HepG2 (cell line): ENCODE results near the gene MBD5. TPM values are rescaled to one million over a fixed set of nuclear protein-coding genes. Genes with fewer than 3 reads are reported as not detected.

Experiments used
- ERF ChIP-seq: IDR thresholded peaks from 2 replicates; pipeline ENCODE4 v1.6.1; 2018; ENCODE audit warnings: missing biosample characterization, missing genetic modification reagents
- HES4 ChIP-seq: sonication (generic); formaldehyde crosslinking; IDR thresholded peaks from 2 replicates; pipeline ENCODE4 v1.9.0; 2021; ENCODE audit warnings: mild to moderate bottlenecking, missing genetic modification reagents, borderline replicate concordance
- KAT8 ChIP-seq: IDR thresholded peaks from 2 replicates; pipeline ENCODE4 v1.6.1; 2016; ENCODE audit warnings: missing genetic modification reagents, missing compliant biosample characterization
- KDM4B ChIP-seq: sonication (generic); formaldehyde crosslinking; IDR thresholded peaks from 2 replicates; pipeline ENCODE4 v1.4.0; 2020; ENCODE audit warnings: missing genetic modification reagents
- NFYB ChIP-seq: sonication (generic); formaldehyde crosslinking; IDR thresholded peaks from 2 replicates; pipeline ENCODE4 v1.4.0; 2020; ENCODE audit warnings: missing genetic modification reagents
- NR2F1 ChIP-seq, 2 experiments: fragments of 450-650 bp in 1 of 2; formaldehyde crosslinking in 1 of 2; IDR thresholded peaks; 2 replicates each; pipeline versions ENCODE4 v1.5.0 to v1.6.1; 2016 to 2020; ENCODE audit warnings: mild to moderate bottlenecking in 1 of 2, missing compliant biosample characterization in 1 of 2, missing genetic modification reagents in 1 of 2, moderate library complexity in 1 of 2
- SALL2 ChIP-seq: sonication (generic); formaldehyde crosslinking; IDR thresholded peaks from 2 replicates; pipeline ENCODE4 v1.8.1; 2023; ENCODE audit warnings: mild to moderate bottlenecking, missing genetic modification reagents, inconsistent platforms
- TEAD3 ChIP-seq: optimal IDR thresholded peaks from 2 replicates; pipeline ENCODE3; 2016; ENCODE audit warnings: borderline replicate concordance
- ZNF292 ChIP-seq: sonication (generic); formaldehyde crosslinking; IDR thresholded peaks from 2 replicates; pipeline ENCODE4 v1.8.1; 2022; ENCODE audit warnings: mild to moderate bottlenecking, low read depth, missing genetic modification reagents, borderline replicate concordance
- ZNF337 ChIP-seq: sonication (generic); formaldehyde crosslinking; IDR thresholded peaks from 2 replicates; pipeline ENCODE4 v1.5.1; 2020; ENCODE audit warnings: missing genetic modification reagents, low read depth, mild to moderate bottlenecking, borderline replicate concordance
- ZNF468 ChIP-seq: sonication (generic); formaldehyde crosslinking; IDR thresholded peaks from 2 replicates; pipeline ENCODE4 v1.8.0; 2022; ENCODE audit warnings: mild to moderate bottlenecking, moderate library complexity, missing genetic modification reagents
- ZNF550 ChIP-seq: sonication (generic); formaldehyde crosslinking; IDR thresholded peaks from 2 replicates; pipeline ENCODE4 v1.4.0; 2020; ENCODE audit warnings: mild to moderate bottlenecking, missing genetic modification reagents, borderline replicate concordance
- ZNF619 ChIP-seq: sonication (generic); formaldehyde crosslinking; IDR thresholded peaks from 2 replicates; pipeline ENCODE4 v1.4.0; 2020; ENCODE audit warnings: mild to moderate bottlenecking, missing genetic modification reagents
- ZNF746 ChIP-seq: sonication (generic); formaldehyde crosslinking; IDR thresholded peaks from 2 replicates; pipeline ENCODE4 v1.8.0; 2022; ENCODE audit warnings: mild to moderate bottlenecking, missing genetic modification reagents
- ZNF879 ChIP-seq: sonication (generic); formaldehyde crosslinking; IDR thresholded peaks from 2 replicates; pipeline ENCODE4 v1.8.1; 2023; ENCODE audit warnings: missing genetic modification reagents
- polyA plus RNA-seq, 8 experiments: library from polyadenylated mRNA; depleted of rRNA in 3 of 8; stranded (reverse) in 7 of 8; unstranded in 1 of 8; fragments of >200 nt; fragmentation: Illumina TruSeq in 4 of 8; extraction: Trizol in 4 of 8; gene quantifications; 2 replicates each; pipeline versions ENCODE4 v1.2.1 to v1.2.3, GENCODE V29; 2011 to 2016; ENCODE audit warnings: low read depth in 4 of 8, missing spikeins in 1 of 8, mixed read lengths in 1 of 8; ENCODE audit not compliant: insufficient read depth in 1 of 8
- total RNA-seq, 5 experiments: library from RNA; depleted of rRNA; stranded (reverse); fragments of >200 nt; fragmentation: Illumina TruSeq; extraction: Trizol; gene quantifications; 2 replicates each; pipeline ENCODE4 v1.2.3, GENCODE V29; 2016; ENCODE audit warnings: low read depth in 1 of 5
- TF ChIP-seq, protein P1 (sequence below): sonication (generic); formaldehyde crosslinking; IDR thresholded peaks from 2 replicates; pipeline ENCODE4 v1.4.0; 2020; ENCODE audit warnings: missing genetic modification reagents, borderline replicate concordance
- TF ChIP-seq, protein P2 (sequence below): sonication (generic); formaldehyde crosslinking; IDR thresholded peaks from 2 replicates; pipeline ENCODE4 v1.4.0; 2020; ENCODE audit warnings: missing genetic modification reagents
- TF ChIP-seq, protein P3 (sequence below): sonication (generic); formaldehyde crosslinking; IDR thresholded peaks from 2 replicates; pipeline ENCODE4 v1.5.0; 2020; ENCODE audit warnings: mild to moderate bottlenecking, missing genetic modification reagents
- TF ChIP-seq, protein P4 (sequence below): sonication (generic); formaldehyde crosslinking; IDR thresholded peaks from 2 replicates; pipeline ENCODE4 v1.4.0; 2020; ENCODE audit warnings: missing genetic modification reagents

Gene MBD5
- total and polyA plus RNA-seq, 2 of the 13 experiments (the other 11 are each of a cell fraction or from before 2014, with no cell fraction given) = 13.5 to 26.4 TPM

DNA sequence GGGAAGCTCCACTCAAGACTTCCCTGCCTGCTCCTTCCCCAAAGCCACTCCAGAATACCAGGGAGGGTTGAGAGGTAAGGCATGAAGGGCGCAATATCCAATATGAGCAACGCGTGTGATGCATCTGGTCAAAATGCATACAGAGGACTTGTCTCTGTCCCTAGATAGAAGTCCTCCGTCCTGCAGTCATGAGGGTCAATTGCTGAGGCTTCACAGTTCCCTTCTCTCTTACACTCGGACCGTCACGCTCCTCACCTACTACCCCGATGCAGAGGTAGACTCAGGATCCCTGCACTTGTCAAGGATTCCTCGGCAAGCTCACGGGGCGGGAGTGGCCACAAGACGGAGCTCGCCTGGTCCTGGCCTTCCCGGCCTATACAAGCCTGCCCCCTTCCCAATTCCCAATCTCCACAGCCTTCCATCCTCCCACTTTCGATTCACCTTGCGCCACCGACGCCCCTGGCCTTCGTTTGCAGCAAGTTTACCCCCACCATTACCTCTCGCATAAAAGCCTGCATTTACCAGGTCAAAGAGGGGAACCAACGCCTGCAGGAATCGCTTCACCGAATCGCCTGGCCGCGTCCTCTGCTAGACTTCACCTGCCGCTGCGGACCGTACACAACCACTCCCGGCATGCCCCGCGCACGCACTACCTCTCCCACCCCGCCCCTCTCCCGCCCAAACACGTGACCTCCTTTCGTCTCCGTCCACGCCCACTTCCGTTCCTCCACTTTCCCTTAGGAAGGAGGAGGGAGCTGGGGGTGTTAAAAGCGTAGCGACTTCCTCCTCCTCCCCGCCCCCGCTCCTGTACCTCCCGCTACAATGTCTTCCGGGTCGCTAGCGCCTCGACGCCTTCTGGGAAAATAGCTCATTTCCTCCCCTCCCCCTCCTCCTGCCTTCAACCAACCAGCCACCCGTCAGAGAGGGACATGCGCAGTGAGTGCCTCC, 506 bp upstream of the MBD5 start, which contains the start of gene ORC4 (continued):
- TF ChIP-seq, protein P1, sequence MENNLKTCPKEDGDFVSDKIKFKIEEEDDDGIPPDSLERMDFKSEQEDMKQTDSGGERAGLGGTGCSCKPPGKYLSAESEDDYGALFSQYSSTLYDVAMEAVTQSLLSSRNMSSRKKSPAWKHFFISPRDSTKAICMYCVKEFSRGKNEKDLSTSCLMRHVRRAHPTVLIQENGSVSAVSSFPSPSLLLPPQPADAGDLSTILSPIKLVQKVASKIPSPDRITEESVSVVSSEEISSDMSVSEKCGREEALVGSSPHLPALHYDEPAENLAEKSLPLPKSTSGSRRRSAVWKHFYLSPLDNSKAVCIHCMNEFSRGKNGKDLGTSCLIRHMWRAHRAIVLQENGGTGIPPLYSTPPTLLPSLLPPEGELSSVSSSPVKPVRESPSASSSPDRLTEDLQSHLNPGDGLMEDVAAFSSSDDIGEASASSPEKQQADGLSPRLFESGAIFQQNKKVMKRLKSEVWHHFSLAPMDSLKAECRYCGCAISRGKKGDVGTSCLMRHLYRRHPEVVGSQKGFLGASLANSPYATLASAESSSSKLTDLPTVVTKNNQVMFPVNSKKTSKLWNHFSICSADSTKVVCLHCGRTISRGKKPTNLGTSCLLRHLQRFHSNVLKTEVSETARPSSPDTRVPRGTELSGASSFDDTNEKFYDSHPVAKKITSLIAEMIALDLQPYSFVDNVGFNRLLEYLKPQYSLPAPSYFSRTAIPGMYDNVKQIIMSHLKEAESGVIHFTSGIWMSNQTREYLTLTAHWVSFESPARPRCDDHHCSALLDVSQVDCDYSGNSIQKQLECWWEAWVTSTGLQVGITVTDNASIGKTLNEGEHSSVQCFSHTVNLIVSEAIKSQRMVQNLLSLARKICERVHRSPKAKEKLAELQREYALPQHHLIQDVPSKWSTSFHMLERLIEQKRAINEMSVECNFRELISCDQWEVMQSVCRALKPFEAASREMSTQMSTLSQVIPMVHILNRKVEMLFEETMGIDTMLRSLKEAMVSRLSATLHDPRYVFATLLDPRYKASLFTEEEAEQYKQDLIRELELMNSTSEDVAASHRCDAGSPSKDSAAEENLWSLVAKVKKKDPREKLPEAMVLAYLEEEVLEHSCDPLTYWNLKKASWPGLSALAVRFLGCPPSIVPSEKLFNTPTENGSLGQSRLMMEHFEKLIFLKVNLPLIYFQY (CRISPR knock-in tag) = no peak
- no peak for TF ChIP-seq ZNF337 (CRISPR knock-in tag)
- TF ChIP-seq, protein P2, sequence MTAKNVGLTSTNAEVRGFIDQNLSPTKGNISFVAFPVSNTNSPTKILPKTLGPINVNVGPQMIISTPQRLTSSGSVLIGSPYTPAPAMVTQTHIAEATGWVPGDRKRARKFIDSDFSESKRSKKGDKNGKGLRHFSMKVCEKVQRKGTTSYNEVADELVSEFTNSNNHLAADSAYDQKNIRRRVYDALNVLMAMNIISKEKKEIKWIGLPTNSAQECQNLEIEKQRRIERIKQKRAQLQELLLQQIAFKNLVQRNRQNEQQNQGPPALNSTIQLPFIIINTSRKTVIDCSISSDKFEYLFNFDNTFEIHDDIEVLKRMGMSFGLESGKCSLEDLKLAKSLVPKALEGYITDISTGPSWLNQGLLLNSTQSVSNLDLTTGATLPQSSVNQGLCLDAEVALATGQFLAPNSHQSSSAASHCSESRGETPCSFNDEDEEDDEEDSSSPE (CRISPR knock-in tag) = no peak; the same call in 1 of the 2 replicates
- peak; percentile 95 for TF ChIP-seq KAT8
- TF ChIP-seq NR2F1 (CRISPR knock-in tag; IDR thresholded peaks at IDR 0.05) = no peak
- no peak; the same call in 1 of the 2 replicates for TF ChIP-seq KDM4B
- TF ChIP-seq, protein P3, sequence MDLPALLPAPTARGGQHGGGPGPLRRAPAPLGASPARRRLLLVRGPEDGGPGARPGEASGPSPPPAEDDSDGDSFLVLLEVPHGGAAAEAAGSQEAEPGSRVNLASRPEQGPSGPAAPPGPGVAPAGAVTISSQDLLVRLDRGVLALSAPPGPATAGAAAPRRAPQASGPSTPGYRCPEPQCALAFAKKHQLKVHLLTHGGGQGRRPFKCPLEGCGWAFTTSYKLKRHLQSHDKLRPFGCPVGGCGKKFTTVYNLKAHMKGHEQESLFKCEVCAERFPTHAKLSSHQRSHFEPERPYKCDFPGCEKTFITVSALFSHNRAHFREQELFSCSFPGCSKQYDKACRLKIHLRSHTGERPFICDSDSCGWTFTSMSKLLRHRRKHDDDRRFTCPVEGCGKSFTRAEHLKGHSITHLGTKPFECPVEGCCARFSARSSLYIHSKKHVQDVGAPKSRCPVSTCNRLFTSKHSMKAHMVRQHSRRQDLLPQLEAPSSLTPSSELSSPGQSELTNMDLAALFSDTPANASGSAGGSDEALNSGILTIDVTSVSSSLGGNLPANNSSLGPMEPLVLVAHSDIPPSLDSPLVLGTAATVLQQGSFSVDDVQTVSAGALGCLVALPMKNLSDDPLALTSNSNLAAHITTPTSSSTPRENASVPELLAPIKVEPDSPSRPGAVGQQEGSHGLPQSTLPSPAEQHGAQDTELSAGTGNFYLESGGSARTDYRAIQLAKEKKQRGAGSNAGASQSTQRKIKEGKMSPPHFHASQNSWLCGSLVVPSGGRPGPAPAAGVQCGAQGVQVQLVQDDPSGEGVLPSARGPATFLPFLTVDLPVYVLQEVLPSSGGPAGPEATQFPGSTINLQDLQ = no peak; the same call in 1 of the 2 replicates
- no peak for TF ChIP-seq ZNF468
- TF ChIP-seq, protein P4, sequence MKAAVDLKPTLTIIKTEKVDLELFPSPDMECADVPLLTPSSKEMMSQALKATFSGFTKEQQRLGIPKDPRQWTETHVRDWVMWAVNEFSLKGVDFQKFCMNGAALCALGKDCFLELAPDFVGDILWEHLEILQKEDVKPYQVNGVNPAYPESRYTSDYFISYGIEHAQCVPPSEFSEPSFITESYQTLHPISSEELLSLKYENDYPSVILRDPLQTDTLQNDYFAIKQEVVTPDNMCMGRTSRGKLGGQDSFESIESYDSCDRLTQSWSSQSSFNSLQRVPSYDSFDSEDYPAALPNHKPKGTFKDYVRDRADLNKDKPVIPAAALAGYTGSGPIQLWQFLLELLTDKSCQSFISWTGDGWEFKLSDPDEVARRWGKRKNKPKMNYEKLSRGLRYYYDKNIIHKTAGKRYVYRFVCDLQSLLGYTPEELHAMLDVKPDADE = peak; percentile 44; the same call in 1 of the 2 replicates
- peak; percentile 90; the same call in 1 of the 2 replicates for TF ChIP-seq ZNF550
- peak; percentile 83 for TF ChIP-seq ZNF879 (CRISPR knock-in tag)
- TF ChIP-seq SALL2 (CRISPR knock-in tag) = peak; percentile 100
- peak; percentile 99 for TF ChIP-seq ZNF619 (CRISPR knock-in tag)
- peak; percentile 36; the same call in 1 of the 2 replicates for TF ChIP-seq ZNF746 (CRISPR knock-in tag)
- TF ChIP-seq ZNF292 (CRISPR knock-in tag) = peak; percentile 92; the same call in 1 of the 2 replicates
- peak; percentile 36 for TF ChIP-seq NFYB
- peak; percentile 94; the same call in 1 of the 2 replicates for TF ChIP-seq HES4 (CRISPR knock-in tag)
- peak; percentile 33 for TF ChIP-seq TEAD3 (CRISPR knock-in tag)
- peak; percentile 94 for TF ChIP-seq ERF (CRISPR knock-in tag)
